ENCODE data around the gene APOBEC3B. TPM values are rescaled to one million over a fixed set of nuclear protein-coding genes. Genes with fewer than 3 reads are reported as not detected.
"Not testable (repeated sequence)": the region's sequence is repeated elsewhere in the genome, so short reads cannot be mapped to it uniquely, and the experiment has no call there.

APOBEC3B gene
- total and polyA plus RNA-seq, 12 donors, result 0.29 to 6.4 (median 1.2) TPM

GRCh38 chr22:38956551-38956950 is 25.6 kb upstream of the APOBEC3B start:
- 86 to 89% methylated on average over 5 of the region's 5 CpGs for WGBS, 2 donors
- no peak for TF ChIP-seq CTCF (IDR thresholded peaks at IDR 0.05)
- ATAC-seq, result no peak
- intact Hi-C loops (cut with DNase I), result loop anchor here in 1 of 10 donors (5.0 kb wide), 1 partner anchor 41 kb away; no protein-coding TSS in a partner anchor
- H3K27me3 ChIP-seq, result no peaks in the 10 kb centered on the region
- no peak overlapping the region for H3K4me3 ChIP-seq
- no peaks in the 10 kb centered on the region for H3K36me3 ChIP-seq
- H3K4me1 ChIP-seq, result peaks cover 0 to 49% (median 0%) of the 10 kb centered on the region in 9 donors
- DNase-seq, result no peak
- H3K9me3 ChIP-seq, result no peaks in the 10 kb centered on the region
- H3K27ac ChIP-seq, result peak overlapping the region in 1 of 10 donors; percentile 75

- peak within 1 kb of the TSS in 1 of 10 donors; percentile 75 for H3K27ac ChIP-seq
- H3K4me1 ChIP-seq, result peaks cover 0 to 42% (median 0%) of the 10 kb centered on the region in 9 donors
- H3K9me3 ChIP-seq, result no peaks in the 10 kb centered on the region
- no peak within 1 kb of the TSS for H3K4me3 ChIP-seq
- ATAC-seq (peak in 2 of 8 donors; percentile 38 to 42), DNase-seq (no peak)
- H3K27me3 ChIP-seq, result no peaks in the 10 kb centered on the region
- WGBS, 2 donors, result 83 to 92% methylated on average over 11 of the region's 11 CpGs
- no peak for TF ChIP-seq CTCF (IDR thresholded peaks at IDR 0.05)
- intact Hi-C loops (cut with DNase I), result loop anchor here in 1 of 10 donors (5.0 kb wide), 1 partner anchor 40 kb away; no protein-coding TSS in a partner anchor
- no peaks in the 10 kb centered on the region for H3K36me3 ChIP-seq
These were observed 24.9 kb upstream of the APOBEC3B start, which contains the start of gene APOBEC3A for GRCh38 chr22:38957046-38957770. APOBEC3A (plus strand) TSS chr22:38957609; CDS start chr22:38957692, 83 bp downstream.

GRCh38 chr22:38957808-38958650 is 24.1 kb upstream of the APOBEC3B start:
- Histone ChIP-seq H3K27me3 (no peaks in the 10 kb centered on the region), H3K27ac (peak overlapping the region in 1 of 10 donors; percentile 75), H3K36me3 (no peaks in the 10 kb centered on the region), H3K4me3 (no peak overlapping the region), H3K4me1 (peaks cover 0 to 34% (median 0%) of the 10 kb centered on the region in 9 donors), H3K9me3 (no peaks in the 10 kb centered on the region)
- no peak for ATAC-seq
- 88 to 89% methylated on average over 6 of the region's 6 CpGs for WGBS, 2 donors
- intact Hi-C loops (cut with DNase I), result loop anchor here in 2 of 10 donors (2.0 to 5.0 kb wide), 2 partner anchors 37 to 39 kb away; no protein-coding TSS in a partner anchor
- no peak for TF ChIP-seq CTCF (IDR thresholded peaks at IDR 0.05)
- no peak for DNase-seq

- not testable (repeated sequence) for H3K4me3 ChIP-seq, H3K27me3 ChIP-seq, ATAC-seq, H3K9me3 ChIP-seq, DNase-seq, H3K36me3 ChIP-seq
- intact Hi-C loops (cut with DNase I), result loop anchor here in 2 of 10 donors (2.0 to 5.0 kb wide), 2 partner anchors 36 to 39 kb away; no protein-coding TSS in a partner anchor
- Histone ChIP-seq H3K27ac (peak overlapping the region in 1 of 10 donors; percentile 75), H3K4me1 (peaks cover 0 to 30% (median 0%) of the 10 kb centered on the region in 9 donors)
These were observed 23.6 kb upstream of the APOBEC3B start for GRCh38 chr22:38958651-38958943.

Data from heart right ventricle (tissue), 16 donors.